GM18907 (cell line): ENCODE measurements around the gene IL17F.
"Not testable (repeated sequence)": the region's sequence is repeated elsewhere in the genome, so short reads cannot be mapped to it uniquely, and the experiment has no call there.

ENCODE experiments used
- ATAC-seq: cut with Tn5 transposase; IDR thresholded peaks from one replicate; pipeline ENCODE4 v1.9.1; 2021; ENCODE audit warnings: mild to moderate bottlenecking, moderate library complexity; ENCODE audit not compliant: unreplicated experiment

Gene IL17F

DNA sequence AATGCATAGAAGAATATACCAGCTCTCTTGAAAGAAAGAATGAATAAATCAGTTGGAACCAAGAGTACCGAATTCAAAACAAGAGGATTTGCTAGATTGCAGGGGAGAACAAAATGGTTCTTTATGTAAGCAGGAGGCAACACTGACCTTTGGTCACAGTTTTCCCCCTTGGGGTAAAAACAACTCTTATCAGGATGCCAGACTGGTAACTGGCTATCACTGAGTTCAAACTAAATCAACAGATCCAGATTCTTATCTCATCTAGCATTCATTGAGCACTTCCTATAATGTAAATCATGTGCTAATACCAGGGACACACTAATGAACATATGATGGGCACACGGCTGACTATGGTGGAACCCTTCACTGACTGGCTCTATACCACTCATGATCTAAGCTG lies 4.8 kb upstream of the IL17F start:
- ATAC-seq: no peak

DNA sequence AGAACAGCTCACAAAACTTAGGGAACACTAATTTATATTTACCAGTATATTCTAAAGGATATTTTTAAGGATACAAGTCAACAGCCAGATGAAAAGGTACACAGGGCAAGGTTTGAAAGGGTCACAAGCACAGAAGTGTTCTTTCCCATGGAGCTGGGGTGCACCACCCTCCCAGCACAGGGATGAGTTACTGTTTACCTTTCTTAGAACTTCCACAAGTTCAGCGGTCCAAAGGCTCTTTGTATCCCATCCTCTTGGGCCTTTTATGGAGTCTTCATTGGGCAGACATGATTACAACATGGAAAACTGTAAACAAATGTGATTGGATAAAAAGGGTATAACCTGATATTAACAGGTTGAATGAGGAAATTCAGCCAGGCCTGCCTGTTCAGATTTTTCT lies 1.1 kb upstream of the IL17F start:
- ATAC-seq: no peak

DNA sequence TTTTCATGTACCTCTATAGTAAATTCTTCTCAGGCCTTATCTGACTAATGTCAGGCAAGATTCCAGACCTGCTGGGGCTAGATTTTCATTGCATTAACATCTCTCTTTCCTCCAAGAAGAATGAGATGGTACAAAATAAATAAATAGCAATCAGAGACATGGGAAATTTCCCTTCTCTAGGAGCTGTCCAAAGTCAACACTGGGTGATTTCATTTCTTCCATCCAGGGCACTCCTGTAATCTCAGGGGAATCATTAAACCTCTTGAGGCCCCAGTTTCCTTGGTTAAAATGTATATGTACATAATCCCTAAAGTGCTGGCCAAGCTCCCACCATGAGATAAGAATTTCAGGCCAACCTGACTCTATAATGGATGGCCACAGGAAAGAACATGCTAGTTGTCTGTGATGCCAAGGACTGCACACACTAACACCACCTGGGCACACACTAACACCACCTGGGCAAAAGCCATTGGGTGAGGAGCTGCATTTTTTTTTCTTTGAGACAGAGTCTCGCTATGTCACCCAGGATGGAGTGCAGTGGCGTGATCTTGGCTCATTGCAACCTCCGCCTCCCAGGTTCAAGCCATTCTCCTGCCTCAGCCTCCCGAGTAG lies 912 bp downstream of the IL17F start:
- ATAC-seq: no peak

DNA sequence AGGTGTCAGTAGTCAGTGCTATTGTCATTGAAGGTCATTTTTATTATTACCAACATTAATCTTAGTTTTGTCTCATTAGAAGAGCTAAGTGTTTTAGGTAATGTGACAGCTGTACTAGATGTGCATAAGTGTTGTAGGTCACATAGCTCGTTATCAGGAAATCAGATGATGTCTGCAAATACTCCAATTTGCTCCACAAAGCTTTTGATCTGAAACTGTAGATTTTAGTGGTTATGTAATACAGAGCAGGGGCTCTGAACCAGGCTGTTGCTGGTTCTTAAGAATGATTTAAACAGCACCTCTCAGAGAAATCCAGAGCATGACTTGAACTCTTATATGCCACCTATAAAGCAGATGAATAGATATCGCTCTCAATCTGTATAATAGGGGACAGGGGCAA lies 2.5 kb downstream of the IL17F start:
- ATAC-seq: no peak

DNA sequence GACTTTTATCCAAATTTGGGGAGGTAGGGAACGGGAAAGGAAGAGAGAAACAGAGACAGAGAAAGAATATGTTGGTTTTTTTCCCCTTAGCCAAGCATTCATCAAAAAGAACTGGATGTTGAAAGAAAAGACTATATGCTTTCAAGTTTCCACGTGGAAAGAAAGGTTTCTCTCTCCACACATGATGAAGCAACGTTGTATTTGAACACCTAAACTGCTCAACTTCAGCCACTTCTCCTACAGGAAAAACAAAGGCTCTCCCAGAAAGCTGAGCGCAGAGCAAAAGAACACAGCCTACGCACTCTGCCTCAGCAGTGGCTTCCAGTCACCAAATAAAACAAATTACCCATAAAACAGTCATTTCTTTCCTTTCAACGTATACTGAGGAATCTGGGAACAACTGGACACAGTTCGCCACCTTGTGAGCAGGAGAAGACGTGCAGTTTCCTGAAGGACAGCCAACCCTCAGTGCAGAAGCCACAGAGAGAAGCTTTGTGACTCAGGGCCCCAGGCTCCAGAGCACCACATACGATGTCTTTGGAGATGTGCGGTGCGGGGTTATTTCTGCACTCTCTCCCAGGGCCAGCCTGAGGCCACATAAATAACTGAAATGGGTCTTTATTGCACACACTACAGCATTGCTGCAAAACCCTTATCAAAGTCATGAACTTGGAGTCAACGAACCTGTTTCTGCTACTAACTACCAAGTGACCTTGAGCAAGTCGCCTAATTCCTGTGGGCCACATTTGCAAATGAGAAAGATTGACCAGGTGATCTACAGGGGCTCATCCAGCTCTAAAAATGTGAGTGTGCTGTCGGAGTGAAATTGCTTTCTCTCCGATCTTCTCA lies 10.1 kb downstream of the IL17F start:
- ATAC-seq: peak; percentile 80

DNA sequence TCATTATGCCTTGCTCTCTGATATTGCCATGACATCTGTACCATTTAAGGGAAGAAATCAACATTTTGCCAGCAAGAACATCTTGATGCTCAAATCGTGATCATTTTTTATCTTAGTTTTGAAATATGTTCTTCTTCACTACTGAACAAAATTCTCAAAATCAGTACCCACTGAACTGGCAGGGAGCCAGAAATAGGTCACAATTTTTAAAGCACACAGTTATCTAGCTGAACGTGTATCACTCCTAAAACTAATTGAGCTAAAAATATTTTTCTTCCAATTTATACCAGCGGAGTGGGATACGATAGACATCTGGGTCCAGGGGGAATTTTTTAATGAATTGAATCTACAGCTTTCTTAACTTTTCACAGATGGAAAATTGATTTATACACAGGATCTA lies 11.3 kb downstream of the IL17F start:
- no peak for ATAC-seq

DNA sequence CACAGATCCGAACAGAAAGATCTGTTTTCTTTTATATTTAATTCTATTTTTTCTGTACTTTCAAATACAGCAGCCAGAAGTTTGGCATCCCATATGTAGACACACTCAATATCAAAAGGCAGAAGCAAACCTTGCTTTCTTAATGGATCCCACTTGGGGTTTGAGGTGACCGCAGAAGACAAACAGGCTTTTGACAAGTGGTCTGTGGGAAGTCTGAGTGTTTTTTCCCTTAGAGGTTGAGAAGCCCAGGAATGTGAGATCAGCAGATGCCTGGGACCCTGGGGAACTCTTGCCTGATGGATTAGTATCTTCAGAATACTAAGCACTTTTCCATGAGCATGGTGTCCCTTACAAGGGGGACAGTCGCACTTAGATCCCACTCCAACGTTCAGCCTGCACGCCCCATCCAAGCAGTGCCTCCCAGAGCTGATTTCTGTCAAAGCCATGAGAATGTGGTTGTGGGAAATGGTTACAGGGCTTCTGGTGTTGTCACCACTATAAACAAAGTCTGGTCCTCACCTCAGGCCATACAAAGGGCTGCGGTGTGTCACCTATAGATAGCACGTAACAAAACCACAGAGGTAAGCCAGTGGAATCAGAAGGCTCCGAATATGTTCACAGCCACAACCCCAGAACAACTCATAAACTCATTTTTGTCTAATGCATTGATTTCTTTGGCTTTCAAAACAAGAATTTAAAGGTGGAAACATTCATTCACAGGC lies 12.7 kb downstream of the IL17F start:
- no peak for ATAC-seq

DNA sequence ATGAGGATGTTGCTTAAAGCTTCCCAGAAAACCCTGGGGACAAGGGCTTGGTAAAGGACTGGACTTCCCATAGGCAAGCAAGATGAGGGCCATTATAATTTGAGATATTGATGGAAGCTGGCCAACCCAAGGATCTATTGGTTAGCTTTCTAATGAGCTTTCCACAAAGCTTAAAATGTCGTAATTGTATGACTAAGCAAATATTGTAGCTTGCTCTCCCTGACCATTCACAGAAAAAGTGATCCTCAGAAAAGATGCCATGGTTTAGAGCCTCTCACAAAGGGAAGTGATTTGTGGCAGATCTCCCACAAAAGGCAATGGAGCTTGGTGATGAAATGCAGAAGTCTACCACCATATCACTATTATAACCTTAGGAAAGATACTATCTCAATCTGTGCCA lies 13.6 kb downstream of the IL17F start:
- no peak for ATAC-seq

DNA sequence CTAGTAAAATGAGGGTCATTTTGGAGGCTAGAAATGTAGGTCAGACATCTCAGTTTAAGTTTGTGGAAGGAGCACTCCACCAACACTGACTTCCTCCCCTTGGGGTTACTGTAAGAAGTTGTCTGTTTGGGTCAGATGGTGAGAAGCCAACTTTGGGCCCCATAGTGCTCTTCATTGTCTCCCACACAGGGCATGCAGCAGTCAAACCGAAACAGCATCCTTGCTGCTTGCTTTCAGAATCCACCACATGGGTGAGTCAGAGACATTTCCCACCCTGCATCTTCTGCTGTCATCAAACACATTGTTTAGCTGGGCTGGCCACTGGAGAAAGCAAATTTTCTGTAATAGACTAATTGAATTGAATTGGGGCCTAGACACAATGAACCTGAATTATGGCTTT lies 16.8 kb downstream of the IL17F start:
- ATAC-seq: peak; percentile 100

DNA sequence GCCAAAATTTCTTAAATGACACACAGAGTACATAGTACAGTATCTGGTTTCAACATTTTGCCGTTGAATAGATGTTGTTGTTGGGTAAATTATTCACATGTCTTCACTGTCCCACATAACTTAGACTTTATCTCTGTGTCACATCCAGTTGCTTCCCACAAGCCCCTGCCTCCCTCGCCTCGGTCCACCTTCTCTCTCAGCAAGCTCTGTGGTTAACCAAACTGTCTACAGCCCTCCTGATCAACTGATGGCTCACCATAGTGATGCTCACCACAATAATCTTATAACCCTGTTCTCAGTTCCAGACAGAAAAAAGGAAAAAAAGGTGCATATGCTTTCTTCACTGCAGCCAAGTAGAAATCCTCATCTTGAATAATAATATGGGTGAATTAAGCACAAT lies 23.0 kb downstream of the IL17F start:
- ATAC-seq: peak; percentile 87

DNA sequence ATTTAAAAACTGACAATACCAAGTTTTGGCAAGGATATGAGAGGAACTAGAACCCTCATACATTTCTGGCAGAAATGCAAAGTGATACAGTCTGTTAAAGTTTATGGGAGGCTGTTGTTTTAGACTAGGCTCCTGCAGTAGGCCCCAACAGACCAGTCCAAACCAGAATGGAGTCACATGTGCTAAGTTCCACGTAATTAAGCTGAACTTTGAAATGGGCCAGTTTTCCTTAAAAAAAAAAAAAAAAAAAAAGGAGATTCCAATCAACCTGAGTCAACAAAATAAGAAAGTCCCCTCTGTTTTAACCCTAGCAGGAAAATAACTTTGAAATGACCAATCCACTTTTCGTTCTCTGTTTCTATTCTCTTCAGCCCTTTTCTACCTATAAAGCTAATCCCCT lies 26.5 kb downstream of the IL17F start:
- ATAC-seq: no peak

DNA sequence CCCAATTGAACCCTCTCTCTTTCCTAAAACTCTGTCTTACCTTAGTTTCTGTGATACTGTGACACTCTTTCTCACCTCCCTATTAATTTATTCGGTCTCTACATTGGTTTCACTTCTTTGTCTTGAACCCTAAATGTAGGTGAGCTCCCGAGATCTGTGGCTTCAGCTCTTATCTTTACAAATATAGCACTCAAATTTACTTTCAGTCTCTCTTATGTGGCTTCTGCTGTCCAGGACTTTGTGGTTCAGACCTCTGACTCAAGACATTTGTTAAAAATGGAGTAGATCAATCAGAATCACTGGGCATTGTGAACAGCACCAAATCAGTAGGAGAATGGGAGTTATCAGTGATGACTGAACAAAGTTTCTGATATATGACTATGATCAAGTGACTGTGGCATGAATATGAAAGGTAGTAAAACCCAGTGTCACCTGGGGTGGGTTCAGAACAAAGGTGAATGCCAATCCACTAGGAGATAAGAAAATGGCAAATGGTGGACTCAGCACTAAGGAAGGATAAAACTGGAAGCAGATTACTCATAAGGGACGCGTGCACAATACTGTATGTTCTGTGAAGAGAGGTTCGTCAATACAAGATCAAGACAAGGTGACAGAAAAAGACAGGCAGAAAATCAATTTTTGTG lies 27.2 kb downstream of the IL17F start:
- no peak for ATAC-seq

DNA sequence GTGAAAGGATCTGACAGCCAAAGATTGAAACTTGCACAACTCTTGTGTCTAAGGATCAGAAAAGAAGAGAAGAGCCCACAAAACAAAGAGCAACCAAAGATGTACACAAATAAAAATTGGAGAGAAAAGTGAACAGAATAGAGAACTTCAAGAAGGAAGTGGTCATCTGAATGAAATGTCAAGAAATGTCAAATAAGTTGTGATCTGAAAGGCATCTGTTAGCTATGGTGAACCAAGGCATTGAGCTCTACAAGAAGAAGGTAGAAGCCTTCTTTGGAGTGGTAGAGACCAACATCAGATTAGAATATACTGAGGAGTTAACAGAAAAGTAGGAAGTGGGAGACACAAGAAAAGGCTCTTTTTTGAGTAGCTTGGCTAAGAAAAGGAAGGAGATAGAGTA lies 28.5 kb downstream of the IL17F start:
- no peak for ATAC-seq

DNA sequence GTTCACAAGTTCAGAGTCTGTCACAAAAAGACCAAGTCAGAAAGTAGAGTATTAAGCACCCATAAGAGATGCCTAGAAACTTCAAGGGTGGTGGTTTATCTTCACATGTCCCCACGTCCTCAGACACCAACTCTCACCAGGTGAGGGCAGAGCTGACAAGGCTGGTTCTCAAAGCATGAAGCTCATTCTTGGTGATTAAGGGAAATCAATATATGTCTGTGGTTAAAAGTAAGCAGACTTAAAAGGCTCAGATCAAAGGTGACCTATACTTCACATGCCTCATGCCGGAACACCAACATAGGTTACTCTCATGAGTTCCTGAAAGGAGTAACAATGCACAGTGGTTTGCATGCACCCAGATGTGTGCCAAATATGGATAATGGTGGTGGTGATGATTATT lies 31.2 kb downstream of the IL17F start:
- no peak for ATAC-seq

DNA sequence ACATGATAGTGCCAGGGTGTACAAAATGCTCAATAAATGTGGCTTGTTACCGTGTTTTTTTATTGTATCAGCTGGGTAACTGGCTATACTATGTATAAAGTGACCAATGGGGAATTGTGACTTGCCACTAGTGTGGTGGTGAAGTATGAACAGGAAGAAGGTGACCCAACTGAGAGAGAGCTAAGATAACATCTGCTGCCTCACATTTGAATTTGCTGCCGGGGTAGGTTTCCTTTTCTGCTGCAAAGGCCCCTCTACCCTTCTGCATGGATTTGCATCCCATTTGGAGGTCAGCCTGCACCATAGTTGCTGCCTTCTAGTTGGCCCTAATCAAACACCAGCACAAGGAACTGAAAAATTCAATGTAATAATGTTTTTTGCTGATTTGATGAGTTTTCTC lies 34.1 kb downstream of the IL17F start:
- peak; percentile 82 for ATAC-seq

DNA sequence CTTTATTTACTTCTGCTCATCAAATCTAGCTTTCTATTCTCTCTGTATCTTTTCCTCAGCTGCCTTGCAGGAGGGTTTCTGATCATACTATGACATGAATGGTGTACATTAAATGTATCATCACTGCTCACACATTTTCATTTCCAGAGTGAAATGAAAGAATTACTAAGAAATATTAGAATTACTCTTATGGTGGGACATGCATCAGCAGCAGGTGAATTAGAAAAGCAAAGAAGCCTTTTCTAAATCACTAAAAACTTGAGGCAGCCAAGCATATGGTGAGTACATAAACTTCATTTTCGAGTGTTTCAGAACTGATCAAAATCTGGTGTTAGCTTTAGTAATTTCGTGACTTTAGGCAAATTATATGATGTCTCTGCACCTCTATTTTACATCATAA lies 34.5 kb downstream of the IL17F start:
- ATAC-seq: peak; percentile 19

DNA sequence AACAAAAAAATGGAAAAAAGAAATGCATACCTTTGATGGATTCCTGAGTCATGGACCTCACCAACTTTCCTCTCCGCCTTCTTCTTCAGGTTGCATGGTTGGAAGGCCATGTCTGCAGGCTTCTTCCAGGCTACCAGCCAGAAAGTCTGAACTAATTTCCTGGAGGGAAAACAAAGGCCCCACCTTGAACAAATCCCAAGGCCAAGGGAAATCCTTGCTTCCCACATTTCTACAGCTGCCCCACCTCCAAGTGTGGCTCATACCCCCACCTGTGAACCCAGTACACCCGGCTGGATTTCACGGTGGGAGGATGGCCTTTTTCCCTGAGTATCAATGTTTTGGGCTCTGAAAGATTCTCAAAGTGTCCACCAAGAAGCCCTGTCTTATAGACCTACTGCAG lies 35.7 kb downstream of the IL17F start:
- ATAC-seq: no peak

DNA sequence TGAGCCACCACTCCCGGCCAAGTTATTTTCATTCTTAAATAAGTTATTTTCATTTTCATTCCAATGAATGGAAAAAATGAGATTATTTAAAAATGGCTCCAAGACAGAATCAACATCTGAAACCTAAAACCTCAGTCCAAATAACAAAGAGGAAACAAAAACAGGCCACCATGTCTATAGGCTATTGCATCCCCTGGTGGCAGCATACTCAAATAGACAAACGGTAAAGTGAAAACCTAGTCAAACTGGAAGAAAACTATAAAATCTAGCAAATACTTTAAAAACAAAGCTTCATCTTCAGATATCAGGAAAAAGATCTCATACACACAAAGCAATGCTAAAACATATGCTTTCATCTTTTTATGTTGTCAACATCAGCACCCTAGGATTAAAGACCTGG lies 37.2 kb downstream of the IL17F start:
- no peak for ATAC-seq

DNA sequence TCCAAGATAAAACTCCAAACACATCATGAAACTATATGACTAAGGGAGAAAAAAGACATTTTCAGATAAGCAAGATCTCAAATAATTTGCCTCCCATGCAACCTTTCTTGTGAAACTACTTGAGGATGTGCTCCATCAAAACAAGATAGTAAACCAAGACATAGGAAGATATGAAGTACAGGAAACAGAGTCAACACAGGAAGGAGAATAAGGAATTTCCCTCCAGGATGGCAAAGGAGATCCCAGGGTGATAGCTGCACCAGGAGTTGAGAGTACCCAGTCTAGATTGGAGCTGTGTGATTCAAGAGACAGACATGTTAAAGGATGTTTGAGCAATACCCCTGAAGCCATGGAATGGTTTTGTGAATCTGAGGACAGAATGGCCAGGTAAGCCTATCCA lies 42.8 kb downstream of the IL17F start:
- ATAC-seq: no peak

DNA sequence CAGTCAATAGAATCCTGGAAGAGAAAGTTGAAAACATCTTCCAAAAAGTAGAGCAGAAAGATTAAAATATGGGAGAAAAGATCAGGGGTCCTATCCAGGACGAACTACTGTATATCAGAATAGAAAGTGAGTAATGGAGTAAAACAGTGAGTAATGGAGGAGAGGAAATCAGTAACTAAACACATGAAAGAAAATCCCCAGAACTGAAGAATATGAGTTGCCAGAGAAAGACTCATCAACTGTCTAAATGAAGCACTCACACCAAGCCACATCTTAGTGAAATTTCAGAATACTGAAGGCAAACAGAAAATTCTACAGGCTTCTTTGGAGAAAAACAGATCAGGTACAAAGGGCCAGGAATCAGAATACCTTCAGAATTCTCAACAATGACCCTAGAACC lies 43.3 kb downstream of the IL17F start:
- no peak for ATAC-seq

DNA sequence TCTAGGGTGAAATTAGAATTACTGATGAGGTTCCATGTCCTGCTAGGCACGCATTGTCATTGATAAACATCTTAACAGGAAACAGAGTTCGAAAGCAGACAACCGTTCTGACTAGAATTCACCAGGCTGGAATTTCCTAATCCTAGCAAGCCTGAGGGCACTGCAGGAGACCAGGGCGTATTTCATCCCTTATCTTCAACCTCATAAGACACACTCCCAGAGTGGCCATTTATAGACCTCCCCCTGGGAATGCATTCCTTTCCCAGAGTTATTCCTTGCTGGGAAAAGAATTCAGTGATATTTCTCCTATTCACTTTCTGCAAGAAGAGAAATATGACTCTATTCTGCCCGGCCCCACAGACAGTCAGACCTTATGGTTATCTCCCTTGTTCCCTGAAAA lies 44.2 kb downstream of the IL17F start:
- ATAC-seq: not testable (repeated sequence)

DNA sequence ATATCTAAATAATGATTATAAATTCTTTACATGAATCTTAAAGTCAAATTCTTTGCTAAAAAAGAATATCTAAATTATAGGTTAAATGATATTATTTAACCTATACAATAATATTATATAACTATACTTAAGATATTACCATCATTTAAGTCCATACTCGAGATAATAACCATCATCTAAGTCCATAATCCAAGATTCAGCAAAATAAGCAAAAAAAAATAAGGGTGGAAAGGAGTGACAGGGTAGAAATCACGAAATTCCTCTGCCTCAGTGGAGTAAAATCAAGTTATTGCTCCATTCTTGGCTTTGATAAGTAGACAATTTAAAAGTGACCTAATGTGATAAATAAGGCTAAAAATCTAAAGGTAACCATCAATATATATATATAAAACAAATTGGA lies 48.4 kb downstream of the IL17F start:
- no peak for ATAC-seq
